Measurements from ENCODE around the gene SLC12A6. TPM values are rescaled to one million over a fixed set of nuclear protein-coding genes. Genes with fewer than 3 reads are reported as not detected.
A peak's percentile ranks its signal among the peaks of the same experiment; 100 is the strongest.

SLC12A6 gene
- total RNA-seq, 2 donors from 2014 or later, result 13.8 to 18.8 TPM

DNA sequence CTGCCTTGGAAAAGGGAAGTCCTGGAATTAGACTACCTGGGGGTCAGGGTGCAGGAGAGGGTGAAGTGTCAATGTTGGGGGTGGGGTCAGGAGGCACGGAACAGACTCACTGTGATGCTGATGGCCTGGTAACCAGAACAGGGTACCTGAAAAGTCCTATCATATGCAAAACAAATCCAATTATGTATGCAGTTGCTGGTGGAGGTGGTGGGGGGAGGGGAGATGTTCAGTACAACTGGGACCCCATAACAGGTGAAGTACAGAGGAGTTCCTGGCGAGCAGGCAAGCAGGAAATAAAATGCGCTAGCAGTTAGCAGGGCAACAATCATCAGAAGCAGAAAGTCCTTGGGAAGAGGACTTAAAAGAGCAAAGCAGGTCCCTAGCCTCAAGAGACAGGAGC is 123.4 kb downstream of the SLC12A6 start:
- H3K9me3 ChIP-seq, result no peaks in the 10 kb centered on the region
- H3K36me3 ChIP-seq, result no peaks in the 10 kb centered on the region
- no peaks in the 10 kb centered on the region for H3K4me1 ChIP-seq
- TF ChIP-seq, protein P1, sequence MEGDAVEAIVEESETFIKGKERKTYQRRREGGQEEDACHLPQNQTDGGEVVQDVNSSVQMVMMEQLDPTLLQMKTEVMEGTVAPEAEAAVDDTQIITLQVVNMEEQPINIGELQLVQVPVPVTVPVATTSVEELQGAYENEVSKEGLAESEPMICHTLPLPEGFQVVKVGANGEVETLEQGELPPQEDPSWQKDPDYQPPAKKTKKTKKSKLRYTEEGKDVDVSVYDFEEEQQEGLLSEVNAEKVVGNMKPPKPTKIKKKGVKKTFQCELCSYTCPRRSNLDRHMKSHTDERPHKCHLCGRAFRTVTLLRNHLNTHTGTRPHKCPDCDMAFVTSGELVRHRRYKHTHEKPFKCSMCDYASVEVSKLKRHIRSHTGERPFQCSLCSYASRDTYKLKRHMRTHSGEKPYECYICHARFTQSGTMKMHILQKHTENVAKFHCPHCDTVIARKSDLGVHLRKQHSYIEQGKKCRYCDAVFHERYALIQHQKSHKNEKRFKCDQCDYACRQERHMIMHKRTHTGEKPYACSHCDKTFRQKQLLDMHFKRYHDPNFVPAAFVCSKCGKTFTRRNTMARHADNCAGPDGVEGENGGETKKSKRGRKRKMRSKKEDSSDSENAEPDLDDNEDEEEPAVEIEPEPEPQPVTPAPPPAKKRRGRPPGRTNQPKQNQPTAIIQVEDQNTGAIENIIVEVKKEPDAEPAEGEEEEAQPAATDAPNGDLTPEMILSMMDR (IDR thresholded peaks at IDR 0.05), result no peak
- H3K27ac ChIP-seq, result no peak overlapping the region
- intact Hi-C loops (cut with DNase I), result no loop called here
- no peaks in the 10 kb centered on the region for H3K27me3 ChIP-seq
- no peak for DNase-seq
- H3K4me3 ChIP-seq, result no peak overlapping the region
- H3K9ac ChIP-seq (ENCODE audit: low read depth in 2 of 2, low read length in 2 of 2), result no peak overlapping the region

DNA sequence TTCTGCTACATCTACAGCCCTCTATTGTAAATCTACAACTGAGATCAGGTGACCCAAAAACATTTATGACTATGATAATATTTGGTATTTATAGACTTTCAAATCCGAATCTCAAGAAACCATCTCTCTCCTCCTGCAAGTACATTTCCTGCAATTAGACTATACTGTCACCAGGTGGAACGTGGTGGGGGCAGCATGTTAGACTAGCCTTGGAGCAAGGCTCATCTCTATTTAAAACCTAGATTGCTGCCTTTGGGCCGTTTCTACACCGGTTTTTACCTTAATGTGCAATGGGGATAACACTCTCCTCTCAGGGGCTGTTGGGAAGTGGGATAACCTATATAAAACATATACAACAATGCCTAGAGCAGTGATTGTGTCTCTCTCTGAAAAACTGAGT is 123.9 kb downstream of the SLC12A6 start:
- Histone ChIP-seq H3K27me3 (no peaks in the 10 kb centered on the region), H3K9me3 (no peaks in the 10 kb centered on the region), H3K36me3 (no peaks in the 10 kb centered on the region), H3K27ac (no peak overlapping the region), H3K4me1 (no peaks in the 10 kb centered on the region), H3K9ac (ENCODE audit: low read depth in 2 of 2, low read length in 2 of 2) (no peak overlapping the region), H3K4me3 (no peak overlapping the region)
- DNase-seq, result no peak
- intact Hi-C loops (cut with DNase I), result no loop called here
- TF ChIP-seq, protein P1 (IDR thresholded peaks at IDR 0.05), result no peak

DNA sequence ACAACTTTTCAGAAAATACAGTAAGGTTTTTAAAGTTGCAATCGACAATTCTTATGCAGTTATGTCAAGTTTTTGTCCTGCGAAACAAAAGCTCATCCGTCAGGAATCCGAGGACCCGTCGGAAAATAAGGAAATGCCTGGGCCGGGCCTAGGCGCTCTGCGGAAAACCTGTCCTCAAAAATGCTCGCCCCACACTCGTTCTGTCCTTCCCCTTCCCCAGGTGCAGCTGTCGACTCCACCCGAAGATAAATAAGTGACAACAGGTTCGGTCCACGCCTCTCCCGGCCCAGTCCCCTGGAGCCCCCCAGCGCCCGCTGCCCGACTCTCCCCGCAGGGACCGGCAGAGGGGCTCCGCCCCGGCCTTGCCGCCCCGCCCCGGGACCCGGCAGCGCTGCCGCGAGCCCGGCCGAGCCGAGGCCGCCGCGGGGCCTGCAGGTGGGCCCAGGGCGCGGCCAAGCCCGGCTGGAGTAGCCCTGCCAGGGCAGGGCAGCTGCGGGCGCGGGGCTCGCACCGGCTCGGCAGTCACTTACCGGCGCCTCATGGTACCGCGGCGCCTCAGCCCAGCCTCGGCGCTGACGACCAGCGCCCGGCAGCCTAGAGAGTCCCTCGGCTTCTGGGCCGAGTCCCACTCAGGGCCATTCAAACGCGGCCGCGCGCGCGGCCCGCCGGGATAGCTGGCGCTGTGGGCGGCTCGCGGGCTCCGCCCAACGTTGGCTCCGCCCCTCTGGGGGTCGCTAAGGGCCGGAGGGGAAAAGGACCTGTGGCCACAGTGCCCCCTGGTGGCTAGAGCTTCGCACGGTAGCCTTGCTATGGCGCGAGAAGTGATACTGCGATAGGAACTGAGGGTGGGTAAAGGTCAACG is 127.9 kb downstream of the SLC12A6 start, which contains the start of gene KATNBL1:
KATNBL1 (minus strand) TSS at position 676 of the 862 bp plus-strand sequence. CDS start 46,420 bp downstream, outside the sequence.
- peak; percentile 99 for DNase-seq
- no peaks in the 10 kb centered on the region for H3K9me3 ChIP-seq
- H3K9ac ChIP-seq (ENCODE audit: low read depth in 2 of 2, low read length in 2 of 2), result peak within 1 kb of the TSS; percentile 72 to 91
- H3K27me3 ChIP-seq, result no peaks in the 10 kb centered on the region
- peak within 1 kb of the TSS; percentile 45 for H3K4me3 ChIP-seq
- TF ChIP-seq, protein P1 (IDR thresholded peaks at IDR 0.05), result peak; percentile 93
- no peaks in the 10 kb centered on the region for H3K36me3 ChIP-seq
- H3K27ac ChIP-seq, result peak within 1 kb of the TSS; percentile 88
- intact Hi-C loops (cut with DNase I), result loop anchor here (2.0 kb wide), 1 partner anchor 147 kb away; no protein-coding TSS in a partner anchor
- H3K4me1 ChIP-seq, result no peaks in the 10 kb centered on the region

DNA sequence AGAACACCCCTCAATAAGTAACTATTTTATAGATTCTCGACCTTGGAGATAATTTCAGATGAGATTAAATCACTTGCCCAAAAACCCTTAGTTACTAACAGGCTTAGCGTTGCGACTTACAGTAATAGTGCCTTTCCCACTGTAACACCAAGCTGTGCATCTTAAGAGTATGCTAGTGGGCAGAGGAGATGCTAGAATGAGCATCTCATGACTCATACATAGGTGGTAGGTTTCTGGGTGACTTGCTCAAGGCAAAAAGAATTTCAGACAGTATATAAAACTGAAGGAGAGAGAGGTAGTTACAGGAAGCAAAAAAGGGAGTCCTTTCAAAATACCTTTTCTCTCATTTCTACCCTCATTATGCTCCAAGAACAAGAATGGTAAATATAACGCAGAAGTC is 131.6 kb downstream of the SLC12A6 start:
- Histone ChIP-seq H3K27me3 (no peaks in the 10 kb centered on the region), H3K4me1 (no peaks in the 10 kb centered on the region), H3K9me3 (no peaks in the 10 kb centered on the region), H3K4me3 (no peak overlapping the region), H3K9ac (ENCODE audit: low read depth in 2 of 2, low read length in 2 of 2) (no peak overlapping the region), H3K27ac (no peak overlapping the region), H3K36me3 (no peaks in the 10 kb centered on the region)
- DNase-seq, result no peak
- intact Hi-C loops (cut with DNase I), result no loop called here
- TF ChIP-seq, protein P1 (IDR thresholded peaks at IDR 0.05), result no peak

DNA sequence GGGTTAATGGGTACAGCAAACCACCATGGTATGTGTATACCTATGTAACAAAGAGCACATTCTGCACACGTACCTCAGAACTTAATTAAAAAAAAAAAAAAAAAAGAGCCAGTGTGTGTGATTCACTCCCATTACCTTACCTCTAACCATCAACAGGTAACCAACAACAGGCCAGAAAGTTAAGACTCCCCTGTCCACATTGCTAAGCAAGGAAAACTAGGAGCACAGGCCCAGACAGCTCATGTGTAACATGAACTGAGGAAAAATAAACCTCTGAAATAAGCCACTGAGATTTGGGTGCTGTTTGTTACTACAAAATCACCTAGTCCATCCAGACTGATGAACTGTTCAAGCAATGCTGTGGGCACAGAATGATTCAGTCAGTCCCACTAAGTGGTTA is 133.6 kb downstream of the SLC12A6 start:
- no peaks in the 10 kb centered on the region for H3K9me3 ChIP-seq
- H3K27ac ChIP-seq, result no peak overlapping the region
- no peaks in the 10 kb centered on the region for H3K4me1 ChIP-seq
- no peak for DNase-seq
- H3K36me3 ChIP-seq, result no peaks in the 10 kb centered on the region
- no peak overlapping the region for H3K9ac ChIP-seq (ENCODE audit: low read depth in 2 of 2, low read length in 2 of 2)
- H3K27me3 ChIP-seq, result no peaks in the 10 kb centered on the region
- intact Hi-C loops (cut with DNase I), result no loop called here
- TF ChIP-seq, protein P1 (IDR thresholded peaks at IDR 0.05), result no peak
- H3K4me3 ChIP-seq, result no peak overlapping the region

Measured in colonic mucosa (tissue), 4 donors.